GM21390 (cell line): Measurements from ENCODE around the gene PLSCR5.
A peak's percentile ranks its signal among the peaks of the same experiment; 100 is the strongest.

Experiments used
- ATAC-seq: cut with Tn5 transposase; IDR thresholded peaks from one replicate; pipeline ENCODE4 v1.9.1; 2021; ENCODE audit not compliant: unreplicated experiment

The PLSCR5 gene

DNA sequence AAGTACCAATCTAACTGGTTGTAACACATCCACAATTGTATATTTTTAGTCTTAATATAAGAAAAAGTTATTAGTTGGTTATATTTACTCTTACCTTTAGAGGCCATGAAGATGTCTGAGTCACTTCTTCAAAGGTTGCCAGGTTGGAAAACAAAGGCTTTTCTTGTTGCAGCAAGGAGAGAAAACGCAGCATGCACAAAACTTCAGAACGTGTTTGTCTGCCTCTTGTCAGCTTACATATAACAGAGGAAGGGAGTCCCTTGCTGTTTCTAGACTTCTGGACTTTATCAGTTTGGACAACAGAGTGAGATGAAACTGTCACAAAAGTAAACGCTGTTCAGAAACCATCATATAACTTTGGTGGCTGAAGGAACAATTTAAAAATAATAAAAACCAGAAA, at the start of gene PLSCR5:
Gene PLSCR5 (minus strand): TSS at position 241 of the 400 bp plus-strand sequence. CDS start 134 bp downstream, at position 107.
- no peak for ATAC-seq

GRCh38 chr3:146653978-146654377, 48.8 kb upstream of the PLSCR5 start:
- ATAC-seq: no peak

DNA sequence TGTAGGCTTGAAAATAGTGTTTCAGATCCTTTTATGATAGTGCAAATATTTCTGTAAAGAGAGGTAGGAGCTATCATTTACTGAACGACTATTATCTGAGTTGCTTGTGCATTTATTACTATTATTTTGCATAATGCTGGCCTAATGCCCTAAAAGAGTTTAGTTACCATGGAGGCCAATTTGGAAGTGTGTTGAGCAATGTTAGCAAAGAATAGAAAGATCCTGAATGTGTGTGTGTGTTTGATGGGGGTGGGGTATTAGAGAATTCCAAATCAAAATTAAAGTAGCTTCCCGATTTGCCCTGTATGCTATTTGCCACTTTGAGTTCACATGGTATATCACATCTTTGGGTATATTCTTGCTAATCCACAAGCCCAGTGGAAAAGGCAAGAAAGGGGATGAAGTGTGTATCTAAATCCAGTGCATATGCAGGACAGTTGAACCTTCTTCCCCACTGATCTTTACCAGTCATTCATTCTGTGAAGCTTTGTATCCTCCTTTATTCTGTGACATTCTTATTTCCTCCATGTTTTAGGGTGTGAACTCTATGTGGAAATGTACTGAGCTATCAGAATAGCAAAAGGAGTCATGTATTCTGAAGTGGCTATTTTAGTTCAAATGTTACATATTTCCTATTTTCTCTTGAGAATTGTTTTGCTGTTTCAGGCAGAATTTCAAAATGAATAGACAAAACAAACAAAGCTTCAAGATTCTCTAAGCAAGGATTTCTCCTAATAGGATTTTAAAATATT, 45.7 kb upstream of the PLSCR5 start:
- ATAC-seq: no peak

DNA sequence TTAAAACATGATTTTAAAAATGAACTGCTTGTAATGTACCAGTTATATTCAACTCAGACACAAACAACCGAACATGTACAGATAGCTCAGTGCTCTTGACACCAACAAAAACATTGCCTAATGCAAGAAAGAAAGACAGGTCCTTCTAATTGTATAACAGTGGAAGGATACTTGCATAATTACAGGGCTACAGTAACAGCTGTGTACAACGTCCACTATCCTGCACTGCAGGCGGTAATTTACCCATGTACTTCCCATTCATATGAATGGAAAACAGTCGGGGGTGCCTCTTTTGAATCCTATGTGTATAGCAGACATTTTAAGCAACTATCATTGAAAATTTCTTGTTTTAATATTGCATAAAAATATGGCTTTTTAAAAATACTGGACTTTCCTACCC, 41.1 kb upstream of the PLSCR5 start:
- ATAC-seq: no peak

DNA sequence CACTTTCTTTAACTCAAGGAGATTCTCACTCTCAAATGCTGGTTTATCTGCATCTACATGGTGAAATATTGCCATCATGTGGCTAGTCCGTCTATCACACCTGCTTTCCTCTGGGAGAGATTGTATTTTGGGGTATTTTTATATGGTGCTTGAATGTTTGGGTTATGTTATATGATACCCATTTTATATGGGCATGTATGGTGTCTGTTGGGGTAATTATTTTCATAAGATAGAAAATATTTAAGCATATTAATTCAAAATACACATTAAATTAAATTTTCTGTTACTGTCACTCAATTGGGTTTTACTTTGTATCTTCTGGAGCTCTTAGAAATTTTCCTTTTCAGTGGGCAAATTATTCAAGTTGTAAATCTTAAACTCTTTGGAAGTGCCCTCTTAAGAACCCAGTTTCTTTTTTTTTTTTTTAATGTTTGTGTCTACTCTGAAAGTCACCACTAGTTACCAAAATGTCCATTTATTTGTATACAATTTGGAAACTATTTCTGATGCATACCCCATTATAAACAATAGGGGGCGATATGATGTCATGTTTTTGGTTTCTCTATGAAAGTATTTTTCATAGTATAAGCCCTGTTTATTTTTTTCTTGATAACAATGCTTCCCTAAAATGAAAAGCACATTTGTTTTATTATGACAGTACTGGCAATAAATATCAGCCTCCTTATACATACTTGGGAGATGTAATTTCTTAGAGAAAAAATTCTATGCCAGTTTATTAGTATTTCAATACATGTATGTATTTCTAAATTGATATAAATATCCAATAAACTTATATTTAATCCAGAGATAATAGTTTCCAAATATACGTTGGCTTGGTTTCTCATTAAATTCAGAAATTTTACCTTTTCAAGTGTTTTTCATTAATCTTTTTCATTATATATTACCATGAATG, 36.1 kb upstream of the PLSCR5 start:
- peak; percentile 88 for ATAC-seq

DNA sequence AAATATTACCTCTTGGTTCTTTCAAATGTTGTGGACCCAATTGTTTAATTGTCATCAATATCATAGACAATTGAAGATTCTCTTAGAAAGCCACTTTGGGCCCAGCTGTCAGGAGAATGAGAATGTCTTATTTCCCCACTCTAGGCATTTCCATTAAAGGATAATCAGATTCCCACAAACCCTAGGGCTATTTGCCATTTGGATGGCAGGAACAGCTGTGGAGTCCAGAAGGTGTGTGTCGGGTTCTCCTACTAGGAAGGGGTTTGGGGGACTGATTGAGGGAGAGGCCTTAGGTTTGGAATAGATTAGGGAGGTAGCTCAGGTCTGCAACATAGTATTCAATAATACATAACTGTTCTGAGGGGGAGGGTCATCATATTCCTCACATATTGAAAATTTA, 35.2 kb upstream of the PLSCR5 start:
- ATAC-seq: no peak

DNA sequence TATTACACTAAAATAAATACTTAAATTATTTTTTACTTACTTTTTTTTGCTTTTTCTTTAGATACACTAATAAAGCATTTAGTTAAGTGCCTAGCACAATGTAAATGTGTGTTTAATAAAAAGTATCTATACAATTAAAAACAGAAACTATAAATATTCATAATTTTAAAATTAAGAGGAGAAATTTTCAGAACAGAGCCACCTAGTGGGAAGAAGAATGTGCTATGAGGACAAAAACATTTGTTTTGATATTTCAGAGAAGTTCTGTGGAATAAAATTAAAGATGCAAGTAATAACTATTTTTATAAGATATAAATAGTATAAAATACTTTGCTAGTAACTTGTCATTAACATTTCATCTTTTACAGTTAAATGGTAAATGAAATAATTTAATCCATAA, 33.6 kb upstream of the PLSCR5 start:
- no peak for ATAC-seq

- ATAC-seq: no peak
Observed at GRCh38 chr3:146637871-146638270, 32.7 kb upstream of the PLSCR5 start.

GRCh38 chr3:146636881-146637280, 31.7 kb upstream of the PLSCR5 start:
- no peak for ATAC-seq

GRCh38 chr3:146634346-146634745, 29.2 kb upstream of the PLSCR5 start:
- ATAC-seq: no peak

GRCh38 chr3:146628671-146629070, 23.5 kb upstream of the PLSCR5 start:
- no peak for ATAC-seq

DNA sequence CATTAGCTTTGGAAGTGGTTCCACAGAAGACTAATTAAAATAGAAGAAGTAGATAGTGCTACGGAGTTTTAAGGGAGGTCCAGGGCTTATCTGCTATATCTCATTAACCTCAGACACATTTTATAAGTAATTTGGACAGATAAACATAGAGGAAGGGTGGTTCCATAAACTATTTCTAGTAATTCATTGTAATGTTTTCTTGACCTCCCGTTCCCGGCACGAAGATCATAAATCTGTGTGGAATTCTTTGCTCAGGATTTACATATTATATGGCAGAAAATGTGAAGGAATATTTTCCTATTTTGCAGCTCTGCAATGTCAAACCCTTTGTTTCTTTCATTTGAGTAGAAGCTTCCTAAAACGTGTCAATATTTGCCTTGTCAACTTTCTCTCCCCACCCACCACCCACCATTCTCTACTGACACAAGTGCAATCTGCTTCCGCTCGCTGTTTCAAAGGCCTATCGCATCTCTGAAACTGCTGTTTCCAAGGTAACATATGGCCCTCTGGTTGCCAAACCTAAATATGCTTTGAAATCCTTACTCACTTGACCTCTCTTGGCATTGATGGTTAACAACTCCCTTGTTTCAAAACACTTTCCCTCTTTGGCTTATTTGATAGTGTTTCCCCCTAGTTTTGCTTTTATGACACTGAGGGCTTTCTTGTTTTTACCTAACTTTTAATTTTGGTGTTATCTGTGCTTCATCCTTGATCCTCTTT, 21.4 kb upstream of the PLSCR5 start:
- ATAC-seq: no peak

GRCh38 chr3:146625186-146625775, 20.1 kb upstream of the PLSCR5 start:
- ATAC-seq: no peak

GRCh38 chr3:146621723-146622122, 16.6 kb upstream of the PLSCR5 start:
- no peak for ATAC-seq

- no peak for ATAC-seq
Observed at GRCh38 chr3:146612015-146612414, 6.9 kb upstream of the PLSCR5 start.

- no peak for ATAC-seq
Observed at GRCh38 chr3:146611096-146611495, 6.0 kb upstream of the PLSCR5 start.

DNA sequence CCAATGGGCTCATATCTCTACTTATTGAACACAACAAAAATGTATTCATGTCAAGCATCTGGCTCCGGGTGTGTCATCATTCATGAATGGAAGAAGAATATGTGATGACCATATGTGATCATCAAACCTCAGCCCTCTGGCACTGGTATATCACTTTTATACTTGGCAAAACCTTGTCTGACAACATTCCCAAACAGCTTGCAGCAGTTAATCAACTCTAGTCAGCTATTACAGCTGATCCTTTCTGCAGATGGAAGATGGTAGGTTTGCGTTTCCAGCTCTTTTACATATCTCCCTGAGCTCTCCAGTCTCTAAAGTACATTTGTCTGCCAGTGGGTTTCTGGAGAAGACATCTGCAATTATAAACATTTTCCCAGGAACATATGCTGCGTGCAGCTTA, 6.6 kb downstream of the PLSCR5 start:
- no peak for ATAC-seq

DNA sequence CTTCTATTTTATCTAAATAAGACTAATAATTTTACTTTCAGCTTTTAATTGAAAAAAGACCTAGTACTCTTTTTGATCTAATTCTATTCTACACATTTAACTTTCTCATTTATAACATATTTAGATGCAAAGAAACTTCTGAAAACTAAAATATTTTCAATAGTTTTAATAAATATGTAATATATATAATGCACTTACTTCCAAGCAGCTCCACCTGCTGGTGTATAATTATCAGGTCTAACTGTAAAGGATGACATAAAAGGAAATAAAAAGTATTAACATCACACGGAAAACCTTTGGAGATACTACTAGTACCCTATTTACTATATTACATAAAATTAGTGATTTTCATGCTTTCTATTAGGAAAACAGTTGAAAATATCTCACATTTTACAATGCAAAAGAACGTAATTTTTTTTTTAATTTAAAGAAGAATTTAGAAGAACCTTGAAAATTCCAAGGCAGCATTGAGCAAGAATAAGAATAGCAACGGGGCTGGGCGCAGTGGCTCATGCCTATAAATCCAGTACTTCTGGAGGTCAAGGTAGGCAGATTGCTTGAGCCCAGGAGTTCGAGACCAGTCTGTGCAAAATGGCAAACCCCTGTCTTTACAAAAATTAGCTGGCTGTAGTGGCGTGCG, 10.2 kb downstream of the PLSCR5 start:
- no peak for ATAC-seq

- no peak for ATAC-seq
Observed at GRCh38 chr3:146593776-146594175, 11.4 kb downstream of the PLSCR5 start.

- ATAC-seq: no peak
Observed at GRCh38 chr3:146590521-146590920, 14.6 kb downstream of the PLSCR5 start.
